HEK293T (cell line): ENCODE measurements around the gene HIGD2B.

ENCODE experiments used
- ARNT ChIP-seq: fragments of 450-650 bp; IDR thresholded peaks from 2 replicates; pipeline ENCODE4 v1.6.1; 2017; ENCODE audit warnings: mild to moderate bottlenecking
- BHLHE40 ChIP-seq: fragments of 450-650 bp; IDR thresholded peaks from 2 replicates; pipeline ENCODE4 v1.6.1; 2016; ENCODE audit warnings: mild to moderate bottlenecking, moderate library complexity, borderline replicate concordance
- CTBP1 ChIP-seq: fragments of 450-650 bp; IDR thresholded peaks from 2 replicates; pipeline ENCODE4 v1.6.1; 2016; ENCODE audit warnings: borderline replicate concordance
- ELF4 ChIP-seq: fragments of 450-650 bp; IDR thresholded peaks from 2 replicates; pipeline ENCODE4 v1.6.1; 2017; ENCODE audit warnings: antibody characterized with exemption
- FOXA1 ChIP-seq: fragments of 450-650 bp; IDR thresholded peaks from 2 replicates; pipeline ENCODE4 v1.6.1; 2016; ENCODE audit warnings: mild to moderate bottlenecking
- FOXK2 ChIP-seq: fragments of 450-650 bp; IDR thresholded peaks from 2 replicates; pipeline ENCODE4 v1.6.1; 2016; ENCODE audit warnings: mild to moderate bottlenecking
- FOXM1 ChIP-seq: fragments of 450-650 bp; IDR thresholded peaks from 2 replicates; pipeline ENCODE4 v1.6.1; 2017; ENCODE audit warnings: mild to moderate bottlenecking, borderline replicate concordance
- HDGF ChIP-seq: fragments of 450-650 bp; IDR thresholded peaks from 2 replicates; pipeline ENCODE4 v1.6.1; 2017; ENCODE audit warnings: antibody characterized with exemption, borderline replicate concordance
- NFRKB ChIP-seq: fragments of 450-650 bp; IDR thresholded peaks from 2 replicates; pipeline ENCODE4 v1.6.1; 2016; ENCODE audit warnings: mild to moderate bottlenecking, moderate library complexity
- PKNOX1 ChIP-seq: fragments of 450-650 bp; IDR thresholded peaks from 2 replicates; pipeline ENCODE4 v1.6.1; 2016
- SP1 ChIP-seq: fragments of 450-650 bp; IDR thresholded peaks from 2 replicates; pipeline ENCODE4 v1.6.1; 2017
- SUZ12 ChIP-seq: fragments of 450-650 bp; IDR thresholded peaks from 2 replicates; pipeline ENCODE4 v1.6.1; 2016; ENCODE audit warnings: mild to moderate bottlenecking
- ZNF384 ChIP-seq: fragments of 450-650 bp; IDR thresholded peaks from 2 replicates; pipeline ENCODE4 v1.6.1; 2016

- TF ChIP-seq NFRKB (no peak), SUZ12 (no peak), SP1 (no peak), FOXA1 (no peak), BHLHE40 (no peak), HDGF (no peak), ARNT (no peak), FOXM1 (no peak), PKNOX1 (no peak), ELF4 (no peak), FOXK2 (no peak), CTBP1 (no peak), ZNF384 (no peak)
These were observed 49.1 kb upstream of the HIGD2B start for GRCh38 chr15:72735111-72735510.
